PC-3 (cell line): ENCODE measurements around the gene GDF15. TPM values are rescaled to one million over a fixed set of nuclear protein-coding genes. Genes with fewer than 3 reads are reported as not detected.
"Not testable (repeated sequence)": the region's sequence is repeated elsewhere in the genome, so short reads cannot be mapped to it uniquely, and the experiment has no call there.

Source experiments
- ATAC-seq: fragments of 200-7000 bp; cut with Tn5 transposase; 2 replicates; pipeline ENCODE4 v1.9.1; 2020; ENCODE audit warnings: mild to moderate bottlenecking, moderate library complexity
- BruUV-seq: library from RNA; stranded (reverse); fragments of 400-500 nt; replicated peaks from 2 replicates; lab custom pipeline; 2021; lab: Mats Ljungman, UMichigan
- CTCF ChIA-PET: fragments of 300-600 bp; sonication (Branson Sonifier 250); formaldehyde crosslinking; loops from one replicate; lab custom pipeline; 2022; ENCODE audit warnings: antibody characterized with exemption; lab: Charles Lee
- POLR2A ChIA-PET: fragments of 300-600 bp; sonication (Branson Sonifier 250); formaldehyde crosslinking; loops from one replicate; lab custom pipeline; 2022; ENCODE audit warnings: antibody characterized with exemption; ENCODE audit not compliant: unreplicated experiment; lab: Charles Lee
- DNase-seq: peaks from one replicate; pipeline ENCODE4 v3.0.0-alpha.2; 2015
- H2AFZ ChIP-seq: fragments of 300-600 bp; sonication (generic); 2 replicates; pipeline ENCODE4 v1.6.0; 2016; ENCODE audit warnings: antibody characterized with exemption, low read length
- H3F3A ChIP-seq: fragments of 300-600 bp; sonication (generic); one replicate; pipeline ENCODE4 v1.6.0; 2017; ENCODE audit warnings: antibody characterized with exemption, low read length, control low read depth, mild to moderate bottlenecking; ENCODE audit not compliant: unreplicated experiment
- H3K27ac ChIP-seq: fragments of 300-600 bp; sonication (generic); 2 replicates; pipeline ENCODE4 v1.5.1; 2016; ENCODE audit warnings: mild to moderate bottlenecking, low read length
- H3K27me3 ChIP-seq: fragments of 300-600 bp; sonication (generic); 2 replicates; pipeline ENCODE4 v1.6.1; 2016; ENCODE audit warnings: low read length, mixed read lengths
- H3K36me3 ChIP-seq: fragments of 300-600 bp; sonication (generic); 2 replicates; pipeline ENCODE4 v1.6.1; 2016; ENCODE audit warnings: low read depth, mixed run types, low read length, mixed read lengths
- H3K4me1 ChIP-seq: fragments of 300-600 bp; sonication (generic); 2 replicates; pipeline ENCODE4 v1.5.1; 2016; ENCODE audit warnings: low read length; ENCODE audit not compliant: insufficient read depth
- H3K4me2 ChIP-seq: fragments of 300-600 bp; sonication (generic); 2 replicates; pipeline ENCODE4 v1.6.0; 2016; ENCODE audit warnings: low read length
- H3K4me3 ChIP-seq: fragments of 300-600 bp; sonication (generic); 2 replicates; pipeline ENCODE4 v1.5.1; 2016; ENCODE audit warnings: mild to moderate bottlenecking, low read length, mixed read lengths
- H3K79me2 ChIP-seq: fragments of 300-600 bp; sonication (generic); 2 replicates; pipeline ENCODE4 v1.6.1; 2017; ENCODE audit warnings: low read length, mixed read lengths
- H3K9ac ChIP-seq: fragments of 300-600 bp; sonication (generic); 2 replicates; pipeline ENCODE4 v1.6.0; 2016; ENCODE audit warnings: mild to moderate bottlenecking, low read length
- H3K9me2 ChIP-seq: fragments of 300-600 bp; sonication (generic); replicated peaks from 2 replicates; pipeline ENCODE4 v1.6.1; 2016; ENCODE audit warnings: mixed run types, low read length, mixed read lengths
- H3K9me3 ChIP-seq: fragments of 300-600 bp; sonication (generic); 2 replicates; pipeline ENCODE4 v1.6.1; 2016; ENCODE audit warnings: low read length, mixed read lengths
- H4K20me1 ChIP-seq: fragments of 300-600 bp; sonication (generic); 2 replicates; pipeline ENCODE4 v1.6.1; 2016; ENCODE audit warnings: low read length, mixed read lengths
- CTCF ChIP-seq: fragments of 300-600 bp; sonication (generic); conservative IDR thresholded peaks from 2 replicates; pipeline ENCODE4 v1.5.1; 2017; ENCODE audit warnings: antibody characterized with exemption, low read depth, mild to moderate bottlenecking, low read length
- EZH2 ChIP-seq: fragments of 300-600 bp; sonication (generic); IDR thresholded peaks from one replicate; pipeline ENCODE4 v1.6.1; 2017; ENCODE audit warnings: antibody characterized with exemption, mild to moderate bottlenecking, low read length; ENCODE audit not compliant: unreplicated experiment
- EZH2phosphoT487 ChIP-seq: fragments of 300-600 bp; sonication (generic); IDR thresholded peaks from 2 replicates; pipeline ENCODE4 v1.6.1; 2018; ENCODE audit warnings: mild to moderate bottlenecking, antibody characterized with exemption, low read length, borderline replicate concordance
- intact Hi-C: fragments of 100-400 bp; cut with micrococcal nuclease; formaldehyde crosslinking; loops from 2 replicates; pipeline ENCODE4 v1.9.0; 2023
- total RNA-seq: library from RNA; depleted of rRNA; stranded (reverse); fragments of >200 nt; gene quantifications from 2 replicates; pipeline ENCODE4 v1.2.3, GENCODE V29; 2014

GDF15 gene
- total RNA-seq, 1 experiment from 2014 or later = 84.3 TPM

GRCh38 chr19:18399008-18399407, 13.1 kb downstream of the GDF15 start:
- no peaks in the 10 kb centered on the region for H3K36me3 ChIP-seq
- H3K9me2 ChIP-seq = no peaks in the 10 kb centered on the region
- TF ChIP-seq CTCF = no peak
- TF ChIP-seq EZH2phosphoT487 = no peak
- no peak for TF ChIP-seq EZH2
- ATAC-seq (peak; percentile 43; the same call in 1 of the 2 replicates), DNase-seq (peak; percentile 50)
- H3K4me3 ChIP-seq = no peak overlapping the region
- no peaks in the 10 kb centered on the region for H3K9me3 ChIP-seq
- no peaks in the 10 kb centered on the region for H3K79me2 ChIP-seq
- BruUV-seq = no TSS peak
- H3F3A ChIP-seq = no peaks in the 10 kb centered on the region
- H3K4me2 ChIP-seq = no peak overlapping the region
- H3K27ac ChIP-seq = no peak overlapping the region
- no peaks in the 10 kb centered on the region for H3K27me3 ChIP-seq
- H3K9ac ChIP-seq = no peak overlapping the region
- H3K4me1 ChIP-seq = peaks cover 10% of the 10 kb centered on the region; the same call in 1 of the 2 replicates
- intact Hi-C loops = no loop called here
- H2AFZ ChIP-seq = no peak overlapping the region
- CTCF ChIA-PET = no interaction called here
- no peaks in the 10 kb centered on the region for H4K20me1 ChIP-seq
- POLR2A ChIA-PET = no interaction called here

DNA sequence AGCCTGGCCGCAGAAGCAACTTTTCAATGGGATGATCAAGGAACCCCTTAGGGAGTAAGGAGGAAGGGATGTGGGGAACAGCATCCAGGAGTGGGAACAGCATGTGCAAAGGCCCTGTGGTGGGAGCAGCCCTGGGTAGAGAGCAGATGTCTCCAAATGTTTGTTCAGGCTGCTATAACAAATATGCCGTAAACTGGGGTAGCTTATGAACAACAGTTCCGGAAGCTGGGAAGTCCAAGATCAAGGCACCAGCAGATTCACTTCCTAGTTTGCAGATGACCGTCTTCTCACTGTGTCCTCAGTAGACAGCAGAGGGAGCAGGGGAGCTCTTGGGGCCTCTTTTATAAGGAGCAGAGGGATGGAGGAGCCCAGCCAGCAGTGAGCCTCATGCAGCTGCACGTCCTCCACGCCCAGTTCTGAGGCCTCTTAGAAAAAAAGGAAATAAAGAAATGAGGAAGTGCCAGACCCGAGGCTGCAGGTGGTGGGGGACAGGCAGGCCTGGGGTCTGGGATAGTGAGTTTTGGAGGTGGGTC, 15.7 kb downstream of the GDF15 start:
- intact Hi-C loops = no loop called here
- DNase-seq = peak; percentile 62
- H3F3A ChIP-seq = no peaks in the 10 kb centered on the region
- no peak overlapping the region for H3K9ac ChIP-seq
- H3K27ac ChIP-seq = no peak overlapping the region
- no peaks in the 10 kb centered on the region for H3K9me3 ChIP-seq
- H3K36me3 ChIP-seq = no peaks in the 10 kb centered on the region
- POLR2A ChIA-PET = interaction anchor here (0.5 kb wide), 1 partner anchor 122 kb away, joined by 5 read pairs; no protein-coding TSS in a partner anchor
- no peaks in the 10 kb centered on the region for H3K27me3 ChIP-seq
- TF ChIP-seq EZH2 (no peak), EZH2phosphoT487 (no peak), CTCF (peak; percentile 48)
- CTCF ChIA-PET = interaction anchor here (0.5 kb wide), 1 partner anchor 486 kb away, joined by 5 read pairs; no protein-coding TSS in a partner anchor
- no peak overlapping the region for H2AFZ ChIP-seq
- H3K4me2 ChIP-seq = no peak overlapping the region
- H3K79me2 ChIP-seq = no peaks in the 10 kb centered on the region
- peaks cover 10% of the 10 kb centered on the region; the same call in 1 of the 2 replicates for H3K4me1 ChIP-seq
- H4K20me1 ChIP-seq = no peaks in the 10 kb centered on the region
- H3K4me3 ChIP-seq = no peak overlapping the region
- BruUV-seq = no TSS peak
- no peaks in the 10 kb centered on the region for H3K9me2 ChIP-seq
- ATAC-seq = peak; percentile 87

DNA sequence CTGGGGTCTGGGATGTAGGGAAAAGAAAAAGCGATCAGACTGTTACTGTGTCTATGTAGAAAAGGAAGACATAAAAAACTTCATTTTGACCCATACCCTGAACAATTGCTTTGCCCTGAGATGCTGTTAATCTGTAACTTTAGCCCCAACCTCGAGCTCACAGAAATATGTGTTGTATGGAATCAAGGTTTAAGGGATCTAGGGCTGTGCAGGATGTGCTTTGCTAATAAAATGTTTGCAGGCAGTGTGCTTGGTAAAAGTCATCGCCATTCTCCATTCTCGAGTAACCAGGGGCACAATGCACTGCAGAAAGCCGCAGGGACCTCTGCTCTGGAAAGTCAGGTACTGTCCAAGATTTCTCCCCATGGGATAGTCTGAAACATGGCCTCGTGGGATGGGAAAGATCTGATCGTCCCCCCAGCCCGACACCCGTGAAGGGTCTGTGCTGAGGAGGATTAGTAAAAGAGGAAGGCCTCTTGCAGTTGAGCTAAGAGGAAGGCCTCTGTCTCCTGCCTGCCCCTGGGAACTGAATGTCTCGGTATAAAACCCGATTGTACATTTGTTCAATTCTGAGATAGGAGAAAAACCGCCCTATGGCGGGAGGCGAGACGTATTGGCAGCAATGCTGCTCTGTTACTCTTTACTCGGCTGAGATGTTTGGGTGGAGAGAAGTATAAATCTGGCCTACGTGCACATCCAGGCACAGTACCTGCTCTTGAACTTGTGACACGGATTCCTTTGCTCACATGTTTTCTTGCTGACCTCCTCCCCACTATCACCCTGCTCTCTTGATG, 16.7 kb downstream of the GDF15 start:
- H3F3A ChIP-seq, H3K27ac ChIP-seq, H3K79me2 ChIP-seq, H3K27me3 ChIP-seq, CTCF ChIA-PET, H2AFZ ChIP-seq, POLR2A ChIA-PET, H3K9me3 ChIP-seq, H4K20me1 ChIP-seq, H3K4me1 ChIP-seq, H3K4me2 ChIP-seq, H3K9me2 ChIP-seq, DNase-seq, H3K4me3 ChIP-seq, BruUV-seq, H3K9ac ChIP-seq, ATAC-seq, intact Hi-C loops, H3K36me3 ChIP-seq: not testable (repeated sequence)

GRCh38 chr19:18405754-18406153, 19.8 kb downstream of the GDF15 start:
- BruUV-seq, H3K9ac ChIP-seq, H2AFZ ChIP-seq, H3K27ac ChIP-seq, H3K79me2 ChIP-seq, H3K36me3 ChIP-seq, H4K20me1 ChIP-seq, DNase-seq, H3K4me2 ChIP-seq, H3K4me3 ChIP-seq, H3K4me1 ChIP-seq, H3K9me3 ChIP-seq, H3K27me3 ChIP-seq, POLR2A ChIA-PET, H3F3A ChIP-seq, H3K9me2 ChIP-seq, ATAC-seq, CTCF ChIA-PET, intact Hi-C loops: not testable (repeated sequence)
